Hepatocyte (in vitro differentiated cells): ENCODE results near the gene NPFF.

Experiments
- EZH2 ChIP-seq: fragments of 200-600 bp; sonication (generic); IDR thresholded peaks from 2 replicates; pipeline ENCODE4 v1.6.1; 2016; ENCODE audit warnings: antibody characterized with exemption, mild to moderate bottlenecking, borderline replicate concordance
- TF ChIP-seq, protein P1 (sequence below): fragments of 200-600 bp; sonication (generic); IDR thresholded peaks from 2 replicates; pipeline ENCODE4 v1.5.1; 2016; ENCODE audit warnings: antibody characterized with exemption, mild to moderate bottlenecking; ENCODE audit not compliant: poor library complexity

DNA sequence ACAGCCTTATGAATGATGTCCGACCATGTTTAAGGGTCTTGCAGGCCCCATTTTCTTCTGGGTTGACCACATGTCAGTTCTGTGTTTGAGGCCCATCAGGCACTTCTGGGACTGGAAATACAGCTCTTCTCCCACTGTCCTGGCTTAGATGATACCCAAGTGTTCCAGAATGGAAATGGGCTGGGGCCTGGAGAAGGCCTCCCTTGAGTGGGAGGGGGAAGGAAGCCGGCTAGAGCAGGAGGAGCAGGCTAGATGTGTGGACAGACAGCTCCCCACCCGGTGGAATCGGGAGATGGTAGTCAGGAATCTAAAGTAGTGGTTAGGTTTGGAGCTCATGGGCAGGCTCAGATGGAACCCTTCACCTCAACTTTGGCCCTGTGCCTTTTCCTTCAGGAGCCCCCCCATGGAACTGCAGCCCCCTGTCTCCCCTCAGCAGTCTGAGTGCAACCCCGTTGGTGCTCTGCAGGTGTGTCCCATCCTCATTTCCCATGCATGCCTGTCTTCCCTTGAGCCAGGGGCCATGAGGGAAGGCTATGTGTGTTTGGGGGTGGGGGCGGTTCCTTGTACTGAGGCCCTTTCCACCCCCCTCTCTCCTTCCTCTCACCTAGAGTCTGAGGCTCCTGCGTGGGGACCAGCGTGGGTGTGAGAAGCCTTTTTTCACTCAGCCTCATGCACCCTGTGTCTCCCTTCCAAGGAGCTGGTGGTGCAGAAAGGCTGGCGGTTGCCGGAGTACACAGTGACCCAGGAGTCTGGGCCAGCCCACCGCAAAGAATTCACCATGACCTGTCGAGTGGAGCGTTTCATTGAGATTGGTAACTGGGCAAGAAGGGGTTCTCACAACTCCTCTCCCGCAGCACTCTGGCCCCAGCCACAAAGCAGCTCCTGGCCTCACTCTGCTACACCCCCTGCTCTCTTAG, 3.0 kb downstream of the NPFF start:
- TF ChIP-seq, protein P1, sequence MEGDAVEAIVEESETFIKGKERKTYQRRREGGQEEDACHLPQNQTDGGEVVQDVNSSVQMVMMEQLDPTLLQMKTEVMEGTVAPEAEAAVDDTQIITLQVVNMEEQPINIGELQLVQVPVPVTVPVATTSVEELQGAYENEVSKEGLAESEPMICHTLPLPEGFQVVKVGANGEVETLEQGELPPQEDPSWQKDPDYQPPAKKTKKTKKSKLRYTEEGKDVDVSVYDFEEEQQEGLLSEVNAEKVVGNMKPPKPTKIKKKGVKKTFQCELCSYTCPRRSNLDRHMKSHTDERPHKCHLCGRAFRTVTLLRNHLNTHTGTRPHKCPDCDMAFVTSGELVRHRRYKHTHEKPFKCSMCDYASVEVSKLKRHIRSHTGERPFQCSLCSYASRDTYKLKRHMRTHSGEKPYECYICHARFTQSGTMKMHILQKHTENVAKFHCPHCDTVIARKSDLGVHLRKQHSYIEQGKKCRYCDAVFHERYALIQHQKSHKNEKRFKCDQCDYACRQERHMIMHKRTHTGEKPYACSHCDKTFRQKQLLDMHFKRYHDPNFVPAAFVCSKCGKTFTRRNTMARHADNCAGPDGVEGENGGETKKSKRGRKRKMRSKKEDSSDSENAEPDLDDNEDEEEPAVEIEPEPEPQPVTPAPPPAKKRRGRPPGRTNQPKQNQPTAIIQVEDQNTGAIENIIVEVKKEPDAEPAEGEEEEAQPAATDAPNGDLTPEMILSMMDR = no peak
- no peak for TF ChIP-seq EZH2
